GM21423 (cell line): ENCODE data around the gene UBE2G1.

Experiments used
- ATAC-seq: cut with Tn5 transposase; IDR thresholded peaks from one replicate; pipeline ENCODE4 v1.9.1; 2021; ENCODE audit warnings: mild to moderate bottlenecking, moderate library complexity; ENCODE audit not compliant: unreplicated experiment

The UBE2G1 gene

DNA sequence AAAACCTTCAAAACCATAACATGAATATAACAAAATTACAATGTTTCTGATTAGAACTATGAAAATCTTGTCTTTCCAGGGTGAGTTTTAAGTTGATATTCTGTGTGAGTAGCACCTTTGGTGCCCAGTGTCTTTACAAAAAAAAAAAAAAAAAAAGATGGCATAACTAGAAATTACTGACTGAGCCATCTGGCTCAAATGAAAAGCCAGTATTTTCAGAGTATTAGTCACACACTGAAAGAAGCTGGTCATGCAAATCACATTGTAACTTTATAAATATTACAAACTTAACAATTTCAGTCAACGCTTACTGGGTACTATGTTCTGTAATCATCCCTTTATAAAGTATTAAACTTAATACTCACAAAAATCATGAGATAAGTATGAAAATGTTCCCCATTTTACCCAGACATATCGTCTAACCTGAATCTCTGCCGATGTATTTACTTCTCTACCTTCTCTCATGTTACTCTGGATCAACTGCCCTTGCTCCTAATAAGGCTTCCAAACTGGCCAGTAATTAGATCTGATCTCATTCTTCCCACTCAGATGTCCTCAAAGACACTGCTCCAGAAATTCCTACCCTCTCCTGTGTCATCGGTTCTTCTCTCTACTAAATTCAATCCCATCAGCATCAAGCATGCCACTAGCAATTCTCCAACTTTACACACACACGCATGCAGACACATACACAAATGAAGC lies 25.4 kb downstream of the UBE2G1 start:
- no peak for ATAC-seq

DNA sequence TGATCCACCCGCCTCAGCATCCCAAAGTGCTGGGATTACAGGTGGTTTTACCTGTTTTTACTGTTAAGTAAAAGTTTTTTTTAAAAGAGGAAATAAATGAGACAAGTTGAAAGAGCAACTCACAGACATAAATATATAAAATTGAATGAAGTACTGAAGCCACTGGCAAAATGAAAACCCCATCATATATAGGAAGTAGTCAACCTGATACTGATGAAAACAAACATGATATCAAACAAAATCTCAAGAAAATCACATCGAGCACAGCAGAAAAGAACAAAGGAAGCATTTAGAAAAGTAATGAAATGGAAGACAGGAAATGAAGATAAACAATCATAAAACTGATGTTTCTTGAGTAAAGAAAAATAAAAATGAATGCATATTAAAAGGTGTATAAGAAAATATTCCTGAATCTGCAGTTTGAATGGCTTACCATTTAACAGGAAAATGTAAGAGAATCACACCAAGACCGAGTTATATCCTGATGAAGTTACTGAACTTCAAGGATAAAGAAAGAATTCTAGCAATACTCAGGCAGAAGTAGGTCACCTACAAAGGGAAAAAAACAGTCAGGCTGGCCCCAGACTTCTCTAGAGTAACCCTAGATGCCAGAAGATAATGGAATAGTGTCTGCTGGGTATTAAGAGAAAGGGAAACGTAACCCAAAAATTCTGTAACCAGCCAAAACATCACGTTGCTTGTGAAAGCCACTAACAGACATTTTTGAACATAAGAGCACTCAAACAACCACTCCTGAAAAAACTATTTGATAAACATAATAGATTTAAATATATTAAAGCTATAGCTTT lies 31.5 kb downstream of the UBE2G1 start:
- ATAC-seq: no peak

DNA sequence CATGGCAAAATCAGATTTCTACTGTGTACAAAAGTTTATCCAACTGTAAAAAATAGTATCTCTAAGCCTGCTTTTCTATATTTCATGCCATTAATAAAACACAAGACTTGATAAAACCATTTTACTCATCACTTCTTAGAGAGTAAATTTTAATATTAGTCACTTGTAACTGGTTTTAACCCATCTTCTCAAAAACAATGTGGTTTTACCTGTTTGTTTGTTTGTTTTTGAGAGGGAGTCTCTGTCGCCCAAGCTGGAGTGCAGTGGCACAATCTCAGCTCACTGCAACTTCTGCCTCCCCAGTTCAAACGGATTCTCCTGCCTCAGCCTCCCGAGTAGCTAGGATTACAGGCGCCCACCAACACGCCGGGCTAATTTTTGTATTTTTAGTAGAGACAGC lies 32.1 kb downstream of the UBE2G1 start:
- ATAC-seq: no peak

DNA sequence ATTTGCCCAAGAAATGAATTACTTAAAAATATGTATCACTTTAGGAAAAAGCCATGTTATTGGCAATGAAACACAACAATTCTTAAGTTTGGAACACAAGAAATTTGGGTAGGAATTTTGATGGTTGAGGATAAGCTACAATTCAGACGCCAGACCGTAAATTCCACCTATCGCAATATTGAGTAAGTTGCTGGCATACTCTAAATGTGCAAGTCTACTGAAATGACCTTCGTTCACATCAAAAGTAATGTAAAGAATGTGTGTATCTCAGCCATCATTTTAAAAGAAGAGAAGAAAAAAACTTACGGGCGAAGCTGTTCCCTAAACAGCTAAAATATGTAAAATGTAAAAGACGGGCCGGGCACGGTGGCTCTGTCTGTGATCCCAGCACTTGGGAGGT lies 33.4 kb downstream of the UBE2G1 start:
- ATAC-seq: no peak

DNA sequence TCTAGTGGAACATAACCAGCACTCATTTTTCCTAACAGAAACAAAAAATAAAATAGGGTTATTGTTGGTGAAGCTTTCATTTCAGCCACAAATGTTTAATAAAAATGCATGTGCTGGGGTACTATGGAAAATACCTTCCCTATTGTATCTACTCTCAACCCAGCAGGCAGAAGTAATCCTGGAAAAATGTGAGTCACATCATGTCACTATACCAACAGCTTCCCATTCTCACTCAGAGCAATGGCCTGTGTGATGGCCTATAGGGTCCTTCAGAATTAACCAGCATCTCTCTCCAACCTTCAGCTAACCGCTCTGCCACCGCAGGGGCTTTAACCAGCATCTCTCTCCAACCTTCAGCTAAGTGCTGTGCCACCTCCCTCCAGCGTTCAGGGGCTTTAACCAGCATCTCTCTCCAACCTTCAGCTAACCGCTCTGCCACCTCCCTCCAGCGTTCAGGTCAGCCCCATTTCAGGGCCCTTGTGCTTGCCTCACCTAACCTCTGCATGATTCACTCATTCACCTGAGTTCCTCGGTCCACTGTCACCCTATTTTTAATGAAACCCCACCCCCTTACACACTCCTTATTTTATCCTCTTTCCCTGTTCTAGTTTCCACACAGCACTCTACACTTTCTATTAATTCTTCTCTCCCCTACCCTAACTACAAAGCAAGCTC lies 34.0 kb downstream of the UBE2G1 start:
- no peak for ATAC-seq

DNA sequence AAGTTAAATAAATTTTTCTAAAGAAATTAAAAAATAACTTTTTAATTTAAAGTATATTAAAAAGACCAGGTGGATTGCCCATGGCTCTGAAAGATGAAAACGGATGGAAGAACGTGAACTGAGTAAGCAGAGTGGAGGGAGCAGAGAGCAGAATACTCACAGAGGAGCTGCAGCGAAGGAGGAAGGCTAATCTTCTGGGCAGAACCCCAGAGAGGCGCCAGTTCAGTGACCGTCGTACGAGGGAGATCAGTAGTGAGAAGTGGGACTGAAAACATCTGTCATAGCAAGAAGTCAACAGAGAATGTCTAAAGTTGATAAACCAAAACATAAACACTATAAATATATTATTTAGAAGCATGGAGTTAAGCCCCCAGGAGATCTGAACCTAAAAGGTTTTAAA lies 34.9 kb downstream of the UBE2G1 start:
- ATAC-seq: peak; percentile 48

DNA sequence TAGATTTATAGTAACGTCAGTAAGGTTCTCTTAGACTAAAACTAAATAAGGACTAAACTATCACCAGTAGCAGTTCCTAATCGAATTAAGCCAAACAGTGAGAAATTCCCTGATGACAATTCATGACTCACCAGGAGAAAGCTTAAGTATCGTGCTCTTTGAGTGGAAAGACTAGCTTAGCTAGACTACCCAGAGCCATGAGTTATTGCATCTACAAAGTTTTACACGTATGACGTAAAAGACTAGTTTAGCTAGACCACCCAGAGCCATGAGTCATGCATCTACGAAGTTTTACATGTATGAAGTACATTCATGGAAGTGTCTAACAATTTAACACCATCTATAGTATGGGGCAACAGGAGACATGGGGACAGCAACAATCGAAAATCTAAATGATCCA lies 36.6 kb downstream of the UBE2G1 start:
- no peak for ATAC-seq

DNA sequence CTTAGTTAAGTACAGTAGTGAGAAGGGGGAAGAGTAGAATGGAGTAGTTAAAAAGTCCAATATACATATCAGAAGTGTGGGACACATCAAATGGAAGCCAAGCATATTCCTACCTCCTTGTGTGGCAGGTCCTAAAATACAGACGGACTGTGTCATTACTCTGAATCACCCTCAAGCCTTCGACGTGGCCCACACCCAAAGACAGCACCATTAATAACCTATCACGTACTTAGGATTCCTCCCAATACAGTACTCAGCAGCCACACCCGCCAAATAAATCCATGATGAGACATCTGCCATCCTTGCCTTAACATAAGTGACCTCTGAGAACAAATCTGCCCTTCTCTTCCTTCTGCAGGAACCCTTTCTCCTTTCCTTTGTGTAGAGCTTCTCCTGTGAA lies 38.9 kb downstream of the UBE2G1 start:
- ATAC-seq: no peak

DNA sequence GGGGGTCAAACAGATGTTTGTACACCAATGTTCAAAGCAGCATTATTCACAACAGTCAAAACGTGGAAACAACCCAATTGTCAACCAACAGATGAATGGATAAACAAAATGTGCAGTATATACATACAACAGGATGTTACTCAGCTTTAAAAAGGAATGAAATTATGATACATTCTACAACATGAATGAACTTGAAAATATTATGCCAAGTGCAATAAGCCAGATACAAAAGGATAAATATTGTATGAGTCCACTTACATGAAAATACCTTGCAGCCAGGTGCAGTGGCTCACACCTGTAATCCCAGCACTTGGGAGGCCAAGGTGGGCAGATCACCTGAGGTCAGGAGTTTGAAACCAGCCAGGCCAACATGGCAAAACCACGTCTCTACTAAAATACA lies 39.9 kb downstream of the UBE2G1 start:
- ATAC-seq: no peak

DNA sequence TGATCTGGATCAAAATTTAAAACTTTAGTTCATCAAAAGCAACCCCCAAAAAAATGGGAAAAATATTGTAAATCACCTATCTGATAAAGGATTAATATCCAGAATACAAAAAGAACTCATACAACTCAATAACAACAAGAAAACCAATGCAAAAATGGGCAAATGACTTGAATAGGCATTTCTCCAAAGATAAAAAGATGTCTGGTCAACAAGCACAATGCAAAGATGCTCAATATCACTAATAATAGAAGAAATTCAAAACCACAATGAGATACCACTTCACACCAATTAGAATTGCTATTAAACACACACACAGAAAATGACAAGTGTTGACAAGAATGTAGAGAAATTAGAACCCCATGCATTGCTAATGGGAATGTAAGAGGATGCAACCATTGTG lies 40.4 kb downstream of the UBE2G1 start:
- no peak for ATAC-seq

DNA sequence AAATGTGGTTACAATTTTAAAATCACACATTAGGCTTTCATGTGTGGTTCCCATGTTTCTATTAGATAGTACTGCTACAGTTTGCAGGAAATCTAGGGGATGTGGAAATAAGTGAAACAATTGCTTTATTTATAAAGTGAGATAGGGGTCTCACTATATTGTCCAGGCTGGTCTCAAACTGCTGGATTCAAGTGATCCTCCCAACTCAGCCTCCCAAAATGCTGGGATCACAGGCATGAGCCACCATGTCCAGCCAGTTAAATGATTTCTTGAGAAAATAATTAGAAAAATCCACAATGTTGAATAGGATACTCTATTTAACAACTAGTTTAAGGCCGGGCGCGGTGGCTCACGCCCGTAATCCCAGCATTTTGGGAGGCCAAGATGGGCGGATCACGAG lies 42.0 kb downstream of the UBE2G1 start:
- ATAC-seq: no peak

DNA sequence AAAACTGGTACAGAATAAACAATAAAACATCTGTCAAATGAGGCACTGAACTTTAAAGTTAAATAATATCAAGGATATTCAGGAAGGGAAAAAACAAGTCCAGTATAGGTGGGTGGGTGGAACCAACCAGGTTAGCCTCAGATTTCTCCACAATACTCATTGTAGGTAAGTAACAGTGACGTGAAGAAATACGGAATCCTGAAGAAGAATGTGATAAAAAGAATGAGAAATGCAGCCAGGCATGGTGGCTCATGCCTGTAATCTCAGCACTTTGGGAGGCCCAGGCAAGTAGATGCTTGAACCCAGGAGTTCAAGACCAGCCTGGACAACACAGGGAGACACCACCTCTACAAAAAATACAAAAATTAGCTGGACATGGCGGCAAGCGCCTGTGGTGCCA lies 47.3 kb downstream of the UBE2G1 start:
- ATAC-seq: no peak

DNA sequence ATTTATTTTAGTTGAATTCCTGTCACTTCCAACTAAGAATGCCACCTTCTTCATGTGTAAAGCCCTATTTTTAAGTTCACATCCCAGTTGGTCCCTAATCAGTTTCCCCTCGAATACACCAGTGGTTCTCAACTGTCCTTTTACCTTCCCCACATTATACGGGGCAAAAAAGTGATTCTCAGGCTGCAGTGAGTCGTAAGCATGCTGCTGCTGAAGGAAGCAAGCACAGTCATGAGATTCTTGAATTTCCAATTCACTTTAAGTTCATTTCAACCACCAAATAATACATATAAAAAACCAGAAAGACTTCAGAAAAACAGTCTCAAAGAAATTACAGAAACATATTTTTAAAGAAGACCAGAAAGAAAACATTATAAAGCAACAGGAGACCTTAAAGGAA lies 47.9 kb downstream of the UBE2G1 start:
- ATAC-seq: no peak

DNA sequence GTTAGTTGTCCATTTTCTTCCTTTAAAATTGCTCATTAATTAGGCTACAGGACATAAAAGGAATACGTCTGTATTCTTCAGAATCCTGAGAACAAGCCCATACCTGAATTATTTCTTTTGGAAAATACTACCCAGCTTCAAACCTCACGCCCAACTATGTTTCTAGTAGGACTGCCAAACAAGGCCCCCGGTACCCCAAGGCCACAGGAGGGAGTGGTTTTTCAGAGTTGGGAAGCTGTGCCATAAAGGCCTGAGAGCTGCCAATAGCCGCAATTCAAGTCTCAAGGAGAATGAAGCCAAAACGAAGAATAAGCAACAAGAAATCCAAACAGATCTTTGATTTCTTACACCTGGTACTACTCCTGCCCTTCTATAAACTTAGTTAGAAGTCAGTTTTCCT lies 48.3 kb downstream of the UBE2G1 start:
- ATAC-seq: no peak

DNA sequence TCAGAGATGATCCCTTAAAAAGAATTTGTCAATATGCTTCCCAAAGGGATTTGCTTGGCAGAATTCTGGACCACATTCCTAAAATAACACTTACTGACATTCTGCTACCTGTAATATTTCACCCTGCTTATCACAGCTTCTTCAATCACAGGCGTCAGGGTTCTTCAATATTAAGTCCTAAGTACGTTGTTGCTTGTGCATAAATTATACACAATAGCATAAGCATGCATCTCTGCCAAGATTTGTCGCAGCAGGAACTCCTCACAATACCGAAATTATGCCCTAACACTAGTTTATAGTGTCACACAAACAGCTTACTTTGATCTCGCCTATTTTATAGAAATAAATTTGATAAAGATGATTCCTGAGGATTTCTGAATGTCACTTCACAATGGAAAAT lies 48.9 kb downstream of the UBE2G1 start:
- no peak for ATAC-seq

DNA sequence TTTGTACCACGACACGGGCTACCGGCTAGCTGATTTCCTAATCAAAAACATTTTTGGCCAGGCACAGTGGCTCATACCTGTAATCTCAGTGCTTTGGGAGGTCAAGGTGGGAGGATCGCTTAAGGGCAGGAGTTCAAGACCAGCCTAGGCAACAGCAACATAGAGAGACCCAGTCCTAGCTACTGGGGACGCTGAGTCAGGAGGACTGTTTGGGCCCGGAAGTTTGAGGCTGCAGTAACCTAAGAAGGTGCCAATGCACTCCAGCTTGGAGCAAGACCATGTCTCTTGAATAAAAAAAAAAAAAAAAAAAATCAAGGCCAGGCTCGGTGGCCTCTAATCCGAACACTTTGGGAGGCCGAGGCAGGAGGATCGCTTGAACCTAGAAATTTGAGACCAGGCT lies 49.8 kb downstream of the UBE2G1 start:
- no peak for ATAC-seq

DNA sequence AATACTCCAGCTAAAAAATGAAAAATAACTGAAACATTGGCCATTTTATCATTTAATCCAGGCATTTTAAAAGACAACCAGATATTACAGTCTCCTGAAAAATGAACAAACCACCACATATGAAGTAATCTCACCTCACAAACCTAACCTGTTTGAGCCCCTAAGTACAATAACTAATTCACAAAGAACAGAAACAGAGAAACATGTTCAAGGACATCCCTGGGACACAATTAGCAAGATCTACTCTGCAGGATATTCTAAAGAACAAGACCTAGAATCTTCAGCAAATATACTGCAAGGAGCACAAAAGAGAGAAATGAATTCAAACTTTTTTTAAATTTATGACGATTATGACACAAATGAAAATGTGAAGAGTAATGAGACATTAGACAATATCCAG lies 51.9 kb downstream of the UBE2G1 start:
- no peak for ATAC-seq

DNA sequence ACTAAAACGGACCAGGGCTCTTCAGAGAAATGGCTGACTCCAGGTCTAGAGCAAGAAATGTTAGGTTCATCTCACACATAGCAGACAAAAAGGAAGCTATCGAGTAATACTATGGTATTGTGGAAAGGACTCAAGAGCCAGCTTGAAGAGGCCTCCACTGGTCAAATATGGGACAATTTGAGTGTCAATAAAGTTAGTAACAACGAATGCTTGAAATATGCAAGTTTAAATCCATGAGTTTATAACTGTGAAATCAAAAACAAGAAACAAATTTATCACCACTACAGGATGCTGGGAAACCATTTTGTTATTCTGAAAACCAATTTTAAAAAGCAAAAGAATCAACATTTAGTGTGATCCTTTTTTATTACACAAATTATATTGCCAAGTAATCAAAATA lies 52.3 kb downstream of the UBE2G1 start:
- ATAC-seq: no peak

DNA sequence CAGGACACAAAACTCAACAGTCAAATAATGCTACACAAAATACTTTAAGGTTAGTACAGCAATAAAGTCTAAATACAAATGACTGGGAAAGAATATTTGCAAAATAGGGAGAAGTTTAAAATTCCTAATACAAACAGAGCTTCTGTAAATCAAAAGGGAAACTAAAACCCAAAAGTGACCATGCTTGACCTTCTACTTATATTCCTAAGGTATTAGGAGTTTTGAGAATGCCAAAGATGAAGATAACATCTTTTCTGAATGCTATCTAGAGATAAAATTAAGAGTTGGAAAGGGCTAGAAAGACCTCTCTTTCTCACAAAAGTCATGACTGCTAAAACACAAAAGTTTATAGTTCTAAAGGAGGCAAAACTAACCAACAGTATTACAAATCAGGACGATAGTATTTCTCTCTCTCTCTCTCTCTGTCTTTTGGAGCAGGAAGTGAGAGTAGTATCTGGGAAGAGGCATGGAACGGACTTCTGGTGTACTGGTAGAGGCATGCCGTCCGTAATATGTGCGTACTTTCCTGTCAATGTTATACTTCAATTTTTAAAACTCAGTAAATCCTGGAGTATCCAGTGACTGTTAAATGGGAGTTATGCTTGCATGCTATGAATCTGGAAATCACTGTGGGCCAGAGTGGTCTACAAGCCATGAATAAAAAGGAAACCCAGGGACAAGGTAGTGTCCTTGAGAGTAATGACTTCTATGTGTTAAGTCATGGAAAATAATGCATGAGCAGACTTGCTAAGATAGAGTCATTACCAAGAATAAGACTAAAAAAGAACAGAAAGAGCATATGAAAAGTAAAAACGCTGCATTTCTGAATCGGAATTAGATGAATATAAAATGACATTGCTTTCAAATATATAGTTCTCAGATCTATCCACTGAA lies 53.0 kb downstream of the UBE2G1 start:
- ATAC-seq: no peak

DNA sequence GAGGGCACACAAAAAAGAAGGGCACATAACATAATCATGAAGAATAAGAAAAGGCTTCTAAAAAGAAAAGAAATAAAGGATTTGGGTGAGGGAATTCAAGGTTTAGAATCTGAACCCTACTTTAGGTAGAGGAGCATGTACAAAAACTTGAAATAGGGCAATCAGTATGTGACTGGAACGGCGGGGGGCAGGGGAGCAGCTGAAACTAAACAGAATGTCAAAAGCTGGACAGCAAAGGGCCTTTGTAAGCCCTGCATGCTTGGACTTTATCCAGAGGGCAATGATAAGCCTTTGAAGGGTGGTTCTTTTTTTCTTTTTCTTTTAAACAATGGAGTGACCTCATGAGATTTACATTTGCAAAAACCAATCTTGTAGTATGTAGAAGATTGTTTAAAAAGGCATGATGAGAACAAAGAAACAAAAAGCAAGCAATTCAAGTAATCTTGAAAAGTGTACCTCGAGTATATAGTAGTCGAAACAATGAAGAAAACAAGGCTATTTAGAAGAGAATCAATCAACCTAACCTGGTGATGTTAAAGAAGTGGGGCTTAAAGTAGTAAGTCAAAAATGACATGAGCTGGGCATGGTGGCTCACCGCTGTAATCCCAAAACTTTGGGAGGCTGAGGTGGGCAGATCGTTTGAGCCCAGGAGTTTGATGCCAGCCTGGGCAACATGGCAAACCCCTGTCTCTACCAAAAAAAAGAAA lies 56.0 kb downstream of the UBE2G1 start:
- ATAC-seq: no peak
